SK-N-SH treated with all-trans-retinoic acid at 6 μM for 48 hours (cell line): ENCODE results near the gene CSNK1G1.

Experiments
- ARNTL ChIP-seq: fragments of 450-650 bp; formaldehyde crosslinking; IDR thresholded peaks from 2 replicates; pipeline ENCODE4 v1.5.0; 2020; ENCODE audit warnings: low read depth, mild to moderate bottlenecking, moderate library complexity, borderline replicate concordance
- CSRNP3 ChIP-seq: fragments of 250-450 bp; sonication (Bioruptor Pico); IDR thresholded peaks from 2 replicates; pipeline ENCODE4 v1.5.1; 2021; ENCODE audit warnings: mild to moderate bottlenecking, moderate library complexity
- OSR1 ChIP-seq: fragments of 250-450 bp; sonication (Bioruptor Pico); IDR thresholded peaks from 2 replicates; pipeline ENCODE4 v1.8.0; 2022; ENCODE audit warnings: moderate library complexity, mild to moderate bottlenecking, inconsistent platforms
- PPARA ChIP-seq: fragments of 250-450 bp; sonication (Bioruptor Pico); IDR thresholded peaks from 2 replicates; pipeline ENCODE4 v1.5.0; 2020; ENCODE audit warnings: mild to moderate bottlenecking, borderline replicate concordance
- RARB ChIP-seq: fragments of 250-450 bp; sonication (Bioruptor Pico); IDR thresholded peaks from 2 replicates; pipeline ENCODE4 v1.8.0; 2021; ENCODE audit warnings: mild to moderate bottlenecking, moderate library complexity
- SNAI2 ChIP-seq: fragments of 250-450 bp; sonication (Bioruptor Pico); IDR thresholded peaks from 2 replicates; pipeline ENCODE4 v1.5.0; 2020; ENCODE audit warnings: mild to moderate bottlenecking, moderate library complexity
- TOX ChIP-seq: fragments of 250-450 bp; sonication (Bioruptor Pico); IDR thresholded peaks from 2 replicates; pipeline ENCODE4 v1.8.0; 2021; ENCODE audit warnings: mild to moderate bottlenecking, moderate library complexity, borderline replicate concordance
- TSHZ2 ChIP-seq: fragments of 250-450 bp; sonication (Bioruptor Pico); IDR thresholded peaks from 2 replicates; pipeline ENCODE4 v1.5.0; 2020; ENCODE audit warnings: mild to moderate bottlenecking, moderate library complexity
- ZFP3 ChIP-seq: fragments of 250-450 bp; sonication (Bioruptor Pico); IDR thresholded peaks from 2 replicates; pipeline ENCODE4 v1.5.0; 2020; ENCODE audit warnings: mild to moderate bottlenecking, moderate library complexity
- ZFP30 ChIP-seq: fragments of 450-650 bp; formaldehyde crosslinking; IDR thresholded peaks from 2 replicates; pipeline ENCODE4 v1.5.0; 2022; ENCODE audit warnings: mild to moderate bottlenecking, moderate library complexity
- ZNF565 ChIP-seq: fragments of 450-650 bp; formaldehyde crosslinking; conservative IDR thresholded peaks from 2 replicates; pipeline ENCODE4 v1.5.0; 2020; ENCODE audit warnings: low read depth, mild to moderate bottlenecking, moderate library complexity
- ZNF70 ChIP-seq: fragments of 450-650 bp; formaldehyde crosslinking; IDR thresholded peaks from 2 replicates; pipeline ENCODE4 v1.5.0; 2020; ENCODE audit warnings: mild to moderate bottlenecking, moderate library complexity

- TF ChIP-seq ZFP30 (CRISPR knock-in tag) = no peak
- no peak for TF ChIP-seq ZNF565 (CRISPR knock-in tag)
- no peak for TF ChIP-seq ZNF70 (CRISPR knock-in tag)
- TF ChIP-seq TSHZ2 (CRISPR knock-in tag) = no peak
- no peak for TF ChIP-seq SNAI2 (CRISPR knock-in tag)
- no peak for TF ChIP-seq OSR1 (CRISPR knock-in tag)
- no peak for TF ChIP-seq CSRNP3 (CRISPR knock-in tag)
- no peak for TF ChIP-seq ARNTL (CRISPR knock-in tag)
- TF ChIP-seq RARB (CRISPR knock-in tag) = no peak
- no peak for TF ChIP-seq ZFP3 (CRISPR knock-in tag)
- no peak for TF ChIP-seq TOX
- TF ChIP-seq PPARA = no peak
These were observed 233.0 kb downstream of the CSNK1G1 start for GRCh38 chr15:64122936-64123351.
